Activated naive CD4-positive, alpha-beta T cell (primary cell): Measurements from ENCODE around the gene MAN1B1.

Source experiments
- DNase-seq, 4 experiments: peaks; one replicate each; lab custom pipeline; 2025; lab: John Stamatoyannopoulos, UW

Gene MAN1B1

DNA sequence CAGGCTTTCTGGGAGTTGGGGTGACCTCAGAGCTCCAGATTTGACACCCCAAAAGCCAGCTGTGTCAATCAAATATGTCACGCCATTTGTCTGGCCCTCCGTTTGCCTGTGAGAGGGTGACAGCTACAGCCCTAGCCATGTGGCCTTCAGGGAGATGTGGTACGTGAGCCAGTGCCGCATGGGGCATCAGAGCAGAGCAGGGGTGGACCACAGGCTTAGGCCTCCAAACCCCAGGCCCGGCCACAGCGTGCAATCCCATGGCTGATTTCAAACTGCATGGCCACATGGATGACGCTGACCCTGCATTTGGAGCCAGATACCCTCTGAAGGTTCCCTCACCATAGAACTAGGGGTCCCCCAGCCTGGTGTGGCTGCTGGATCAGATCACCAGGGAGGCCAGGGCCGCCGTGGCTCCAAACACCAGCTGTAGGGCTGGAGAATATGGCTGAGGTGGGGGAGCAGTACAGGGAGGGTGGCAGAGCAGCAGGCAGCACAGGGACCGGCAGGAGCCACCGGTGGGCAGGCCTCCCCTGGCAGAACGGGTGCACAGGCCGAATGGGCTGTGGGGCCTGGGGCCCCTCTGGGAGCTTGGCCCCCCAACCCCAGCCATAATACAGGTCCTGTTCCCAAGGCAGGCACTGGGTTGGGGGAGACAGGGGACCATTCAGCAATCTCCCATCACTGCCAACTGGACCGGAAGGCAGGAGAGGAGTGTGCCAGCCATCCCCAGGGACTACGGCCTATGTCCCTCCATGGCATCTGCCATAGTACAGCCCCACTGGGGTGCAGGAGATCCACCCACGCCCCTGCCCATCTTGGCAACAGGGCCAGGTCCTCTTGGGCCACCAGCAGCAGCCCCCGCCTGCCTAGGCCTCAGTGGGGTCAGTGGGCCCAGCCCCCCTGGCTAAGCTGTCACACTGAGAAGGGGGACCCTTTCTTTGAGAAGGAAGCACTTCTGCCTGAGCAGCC, 18.0 kb upstream of the MAN1B1 start:
- no peak for DNase-seq

- no peak for DNase-seq
Observed at GRCh38 chr9:137069508-137070091, 17.2 kb upstream of the MAN1B1 start.

DNA sequence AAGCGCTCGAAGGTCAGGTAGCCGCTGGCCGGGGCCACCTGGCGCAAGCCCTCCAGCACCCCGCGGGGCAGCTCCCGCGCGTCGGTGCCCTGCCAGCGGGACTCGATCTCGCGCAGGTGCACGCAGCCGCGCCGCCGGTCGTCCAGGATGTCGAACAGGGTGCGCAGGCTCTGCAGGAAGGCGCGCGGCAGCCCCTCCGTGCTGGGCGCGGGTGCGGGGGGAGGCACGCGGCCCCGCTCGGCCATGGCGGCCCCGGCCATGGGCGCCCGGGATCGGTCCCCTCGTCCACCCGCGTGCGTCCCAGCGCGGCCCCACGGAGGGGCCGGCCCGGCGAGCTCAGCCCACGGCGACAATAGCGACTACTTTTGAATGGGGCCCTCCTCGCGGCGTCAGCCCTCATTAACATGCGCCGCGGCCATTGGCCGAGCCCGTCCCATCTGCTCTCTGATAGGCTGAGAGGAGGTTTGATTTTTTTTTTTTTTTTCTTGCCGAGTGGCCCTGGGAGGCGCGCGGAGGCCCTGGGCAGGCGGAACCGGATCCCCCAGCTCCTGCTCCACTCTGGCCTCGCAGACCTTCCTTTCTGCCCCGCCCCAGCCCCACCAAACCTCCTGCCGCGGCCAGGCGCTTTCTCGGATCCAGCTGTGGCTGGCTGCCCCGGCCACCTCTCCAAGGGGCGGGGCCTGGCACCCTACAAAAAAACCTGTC, 16.4 kb upstream of the MAN1B1 start, which contains the start of gene SAPCD2:
TSS of gene SAPCD2 (minus strand) at position 357 of the 705 bp plus-strand sequence. CDS start at position 260, 97 bp downstream.
- DNase-seq, result peak; percentile 51 to 71 (median 64)

DNA sequence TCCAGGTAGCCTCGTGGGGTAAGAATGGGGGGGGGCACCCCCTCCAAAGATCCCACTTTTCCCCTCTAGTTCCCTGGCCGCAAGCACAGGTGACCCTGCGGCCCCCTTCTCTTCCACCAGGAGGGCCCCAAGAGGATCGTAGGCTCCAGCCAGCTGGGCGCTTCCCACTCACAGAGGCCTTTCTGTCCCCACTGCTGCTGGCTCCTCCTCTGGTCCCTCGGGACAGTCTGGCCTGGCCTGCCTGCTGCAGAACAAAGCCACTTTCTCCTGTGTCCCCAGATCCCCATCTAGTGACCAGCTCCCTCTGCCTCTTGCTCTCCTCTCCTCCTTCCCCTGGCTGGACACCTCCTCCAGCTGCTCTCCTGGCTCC, 15.9 kb upstream of the MAN1B1 start:
- DNase-seq, result no peak

DNA sequence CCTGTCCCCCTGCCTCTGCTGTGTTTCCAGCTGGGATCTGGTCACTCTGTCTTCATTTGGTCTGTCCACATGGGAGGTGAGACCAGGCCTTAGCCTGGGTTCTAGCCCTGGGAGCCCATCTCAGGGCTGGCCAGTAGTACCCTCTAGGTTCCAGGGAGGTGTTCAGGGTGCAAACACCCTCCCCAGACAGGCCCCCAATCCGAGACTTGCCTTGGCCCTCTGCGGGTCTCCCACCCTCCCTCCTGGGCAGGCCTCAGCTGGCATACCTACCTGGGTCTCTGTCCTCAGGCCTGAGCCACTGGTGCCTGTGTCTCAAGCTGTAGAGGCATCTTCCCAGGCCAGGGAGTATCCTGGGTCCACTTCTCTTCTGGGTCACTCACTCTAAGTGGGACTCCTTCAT, 15.5 kb upstream of the MAN1B1 start:
- no peak for DNase-seq

DNA sequence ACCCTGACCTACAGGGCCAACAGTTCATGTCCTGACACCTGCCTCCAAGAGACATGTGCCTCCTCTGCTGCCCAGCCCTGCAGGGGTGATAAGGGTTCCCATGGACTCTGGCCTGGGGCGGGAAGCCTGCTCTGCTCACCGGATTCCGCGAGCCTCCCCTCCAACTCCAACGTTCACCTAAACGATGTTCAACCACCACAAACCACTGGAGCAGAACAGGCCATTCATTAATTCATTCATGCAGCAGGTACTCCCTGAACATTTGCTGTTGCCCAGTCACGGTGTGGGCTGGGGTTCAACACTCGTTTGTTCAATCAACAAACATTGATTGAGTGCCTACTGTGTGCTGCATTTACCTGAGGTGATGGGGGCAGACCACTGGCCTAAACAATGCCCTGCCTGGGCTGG, 12.8 kb upstream of the MAN1B1 start:
- no peak for DNase-seq

- no peak for DNase-seq
Observed at GRCh38 chr9:137074657-137075274, 12.0 kb upstream of the MAN1B1 start.

- DNase-seq, result no peak
Observed at GRCh38 chr9:137075275-137075775, 11.5 kb upstream of the MAN1B1 start.

DNA sequence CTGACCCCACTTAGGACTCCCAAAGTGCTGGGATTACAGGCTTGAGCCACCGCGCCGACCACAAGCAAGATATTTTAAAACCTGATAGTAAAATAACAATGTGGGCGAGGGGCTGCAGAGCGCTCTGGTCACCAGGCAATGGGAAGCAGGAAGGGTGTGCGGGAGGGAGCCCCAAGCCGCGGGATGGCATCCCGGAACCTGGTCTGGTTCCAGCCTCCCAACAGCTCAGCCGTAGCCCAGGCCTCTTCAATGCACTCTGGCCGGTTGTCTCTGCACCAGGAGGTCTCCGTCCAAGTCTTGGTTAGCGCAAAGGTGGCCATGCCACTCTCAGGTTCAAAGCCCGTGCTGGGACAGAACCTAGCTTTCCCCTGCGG, 10.2 kb upstream of the MAN1B1 start:
- no peak for DNase-seq

- peak in 1 of 4 experiments; percentile 39 for DNase-seq
Observed at GRCh38 chr9:137077010-137077747, 9.6 kb upstream of the MAN1B1 start, which contains the start of gene UAP1L1. UAP1L1 (plus strand) TSS chr9:137077517; CDS start chr9:137077533, 16 bp downstream.

DNA sequence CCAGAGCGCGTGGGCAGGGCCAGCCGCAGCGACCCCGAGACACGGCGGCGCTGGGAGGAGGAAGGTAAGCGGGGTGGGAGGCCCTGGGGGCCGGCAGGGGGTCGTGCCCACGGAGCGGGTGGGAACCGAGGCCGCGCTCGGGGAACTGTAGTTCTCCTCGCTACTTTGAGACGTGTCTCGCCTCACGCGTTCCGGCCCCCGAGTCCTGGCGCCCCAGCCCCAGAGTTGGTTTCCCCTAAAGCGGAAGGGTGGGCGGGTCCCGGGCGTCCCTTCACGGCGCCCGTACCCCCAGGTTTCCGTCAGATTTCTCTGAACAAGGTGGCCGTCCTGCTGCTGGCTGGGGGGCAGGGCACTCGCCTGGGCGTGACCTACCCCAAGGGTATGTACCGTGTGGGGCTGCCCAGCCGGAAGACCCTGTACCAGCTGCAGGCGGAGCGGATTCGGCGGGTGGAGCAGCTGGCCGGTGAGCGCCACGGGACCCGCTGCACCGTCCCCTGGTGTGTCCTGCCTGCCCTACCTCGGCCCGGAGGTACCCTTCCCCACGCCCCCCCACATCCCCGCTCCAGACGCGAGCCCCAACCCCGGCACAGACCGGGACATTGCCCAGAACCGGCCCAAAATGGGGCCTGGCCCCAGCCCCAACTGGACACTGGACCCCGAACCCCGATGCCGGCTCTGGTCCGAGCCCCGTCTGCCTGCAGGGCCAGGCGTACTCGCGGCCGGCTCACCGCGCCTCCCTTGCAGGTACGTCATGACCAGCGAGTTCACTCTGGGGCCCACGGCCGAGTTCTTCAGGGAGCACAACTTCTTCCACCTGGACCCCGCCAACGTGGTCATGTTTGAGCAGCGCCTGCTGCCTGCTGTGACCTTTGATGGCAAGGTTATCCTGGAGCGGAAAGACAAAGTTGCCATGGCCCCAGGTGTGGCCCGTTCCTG, 8.8 kb upstream of the MAN1B1 start:
- DNase-seq, result peak in 1 of 4 experiments; percentile 38

- no peak for DNase-seq
Observed at GRCh38 chr9:137078701-137079400, 7.9 kb upstream of the MAN1B1 start.

- DNase-seq, result no peak
Observed at GRCh38 chr9:137079401-137079787, 7.4 kb upstream of the MAN1B1 start.

DNA sequence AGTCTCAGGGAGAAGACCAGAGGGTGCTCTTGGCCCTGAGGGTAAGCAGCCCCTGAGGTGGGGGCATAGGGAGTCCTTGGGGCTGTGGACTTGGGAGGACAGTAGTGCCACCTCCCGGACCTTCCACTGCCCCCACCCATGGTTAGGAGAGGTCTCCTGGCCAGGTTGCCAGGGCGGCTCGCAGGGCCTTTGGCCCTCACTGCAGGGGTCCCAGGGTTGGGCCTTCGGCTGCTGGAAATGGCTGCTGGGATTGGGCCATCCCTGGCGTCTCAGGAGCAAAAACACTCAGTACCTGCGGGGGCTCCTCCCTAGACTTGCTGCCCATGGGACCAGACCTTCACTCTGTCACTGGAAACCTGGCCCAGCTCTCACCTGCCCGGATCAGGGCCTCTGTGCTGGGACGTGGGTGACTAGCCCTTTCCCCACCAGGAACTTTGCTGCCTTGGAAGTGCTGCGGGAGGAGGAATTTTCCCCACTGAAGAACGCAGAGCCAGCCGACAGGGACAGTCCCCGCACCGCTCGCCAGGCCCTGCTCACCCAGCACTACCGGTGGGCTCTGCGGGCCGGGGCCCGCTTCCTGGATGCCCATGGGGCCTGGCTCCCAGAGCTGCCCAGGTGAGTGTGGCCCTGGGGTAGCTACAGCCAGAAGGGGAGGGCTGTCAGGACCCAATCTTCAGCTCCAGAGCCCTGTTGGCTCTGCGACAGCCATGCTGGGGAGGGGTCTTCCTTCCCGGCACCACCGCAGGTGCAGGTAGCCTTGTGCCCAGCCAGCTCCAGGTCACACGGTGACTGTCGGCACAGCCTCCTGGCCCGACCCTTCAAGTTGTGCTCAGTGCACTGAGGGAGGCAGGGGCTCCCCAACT, 6.3 kb upstream of the MAN1B1 start:
- DNase-seq, result no peak

GRCh38 chr9:137082222-137082924, 4.4 kb upstream of the MAN1B1 start:
- no peak for DNase-seq

- no peak for DNase-seq
Observed at GRCh38 chr9:137082925-137083290, 3.9 kb upstream of the MAN1B1 start.

GRCh38 chr9:137083394-137084004, 3.3 kb upstream of the MAN1B1 start:
- DNase-seq, result no peak
